ENCODE results near the gene PRM2.
"Not testable (repeated sequence)": the region's sequence is repeated elsewhere in the genome, so short reads cannot be mapped to it uniquely, and the experiment has no call there.

The PRM2 gene

GRCh38 chr16:11292076-11292748, 15.9 kb upstream of the PRM2 start:
- H3K4me3 ChIP-seq (ENCODE audit: low read length): no peak overlapping the region
- no peak for DNase-seq (ENCODE audit: low read depth)
- no peak for TF ChIP-seq CTCF (conservative IDR thresholded peaks at IDR 0.05; ENCODE audit: low read length)

- H3K4me3 ChIP-seq (ENCODE audit: low read length): no peak overlapping the region
- DNase-seq (ENCODE audit: low read depth): no peak
- no peak for TF ChIP-seq CTCF (conservative IDR thresholded peaks at IDR 0.05; ENCODE audit: low read length)
These were observed 14.9 kb upstream of the PRM2 start for GRCh38 chr16:11291091-11291703.

- no peak for TF ChIP-seq CTCF (conservative IDR thresholded peaks at IDR 0.05; ENCODE audit: low read length)
- no peak for DNase-seq (ENCODE audit: low read depth)
- no peak overlapping the region for H3K4me3 ChIP-seq (ENCODE audit: low read length)
These were observed 14.0 kb upstream of the PRM2 start for GRCh38 chr16:11290102-11290893.

- not testable (repeated sequence) for DNase-seq (ENCODE audit: low read depth); H3K4me3 ChIP-seq (ENCODE audit: low read length)
These were observed 13.4 kb upstream of the PRM2 start for GRCh38 chr16:11289696-11290095.

GRCh38 chr16:11289202-11289601, 12.9 kb upstream of the PRM2 start:
- TF ChIP-seq CTCF (conservative IDR thresholded peaks at IDR 0.05; ENCODE audit: low read length): no peak
- H3K4me3 ChIP-seq (ENCODE audit: low read length): no peak overlapping the region
- no peak for DNase-seq (ENCODE audit: low read depth)

- no peak for TF ChIP-seq CTCF (conservative IDR thresholded peaks at IDR 0.05; ENCODE audit: low read length)
- no peak for DNase-seq (ENCODE audit: low read depth)
- no peak overlapping the region for H3K4me3 ChIP-seq (ENCODE audit: low read length)
These were observed 9.6 kb upstream of the PRM2 start for GRCh38 chr16:11285842-11286241.

- H3K4me3 ChIP-seq (ENCODE audit: low read length): no peak overlapping the region
- DNase-seq (ENCODE audit: low read depth): peak; percentile 15
- 0 out of 2 replicates have a peak, but pooled peaks have one; percentile 19 for TF ChIP-seq CTCF (conservative IDR thresholded peaks at IDR 0.05; ENCODE audit: low read length)
These were observed 7.6 kb upstream of the PRM2 start for GRCh38 chr16:11283820-11284248.

All from AG10803 (cell line).